ENCODE data around the gene LY6G6D. TPM values are rescaled to one million over a fixed set of nuclear protein-coding genes. Genes with fewer than 3 reads are reported as not detected.

The LY6G6D gene
- total RNA-seq, 4 donors from 2014 or later, result not detected

DNA sequence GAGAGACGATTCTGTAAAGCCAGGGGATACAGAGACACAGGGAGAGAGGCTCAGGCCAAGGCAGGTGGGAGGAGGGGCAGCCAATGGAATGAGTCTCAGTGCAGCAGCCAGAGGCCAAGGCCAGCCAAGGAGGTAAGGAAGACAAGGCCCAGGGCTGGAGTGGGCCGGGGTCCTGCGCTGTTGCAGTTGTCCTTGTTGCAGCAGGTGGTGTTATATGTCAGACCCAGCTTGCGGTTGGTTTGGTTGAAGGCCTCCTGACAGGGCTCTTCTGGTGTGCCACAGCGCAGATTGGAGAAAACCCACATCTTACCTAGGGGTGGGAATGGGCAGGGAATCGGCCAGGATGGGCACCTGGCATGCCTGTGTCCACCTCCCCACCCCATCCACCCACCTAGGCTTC lies 3.9 kb downstream of the LY6G6D start:
- Histone ChIP-seq H3K27me3 (no peaks in the 10 kb centered on the region), H3K27ac (no peak overlapping the region), H3K9me3 (no peaks in the 10 kb centered on the region), H3K4me1 (no peaks in the 10 kb centered on the region), H3K4me3 (no peak overlapping the region), H3K36me3 (no peaks in the 10 kb centered on the region)
- no peak for TF ChIP-seq POLR2A (IDR thresholded peaks at IDR 0.05)
- TF ChIP-seq, protein P1, sequence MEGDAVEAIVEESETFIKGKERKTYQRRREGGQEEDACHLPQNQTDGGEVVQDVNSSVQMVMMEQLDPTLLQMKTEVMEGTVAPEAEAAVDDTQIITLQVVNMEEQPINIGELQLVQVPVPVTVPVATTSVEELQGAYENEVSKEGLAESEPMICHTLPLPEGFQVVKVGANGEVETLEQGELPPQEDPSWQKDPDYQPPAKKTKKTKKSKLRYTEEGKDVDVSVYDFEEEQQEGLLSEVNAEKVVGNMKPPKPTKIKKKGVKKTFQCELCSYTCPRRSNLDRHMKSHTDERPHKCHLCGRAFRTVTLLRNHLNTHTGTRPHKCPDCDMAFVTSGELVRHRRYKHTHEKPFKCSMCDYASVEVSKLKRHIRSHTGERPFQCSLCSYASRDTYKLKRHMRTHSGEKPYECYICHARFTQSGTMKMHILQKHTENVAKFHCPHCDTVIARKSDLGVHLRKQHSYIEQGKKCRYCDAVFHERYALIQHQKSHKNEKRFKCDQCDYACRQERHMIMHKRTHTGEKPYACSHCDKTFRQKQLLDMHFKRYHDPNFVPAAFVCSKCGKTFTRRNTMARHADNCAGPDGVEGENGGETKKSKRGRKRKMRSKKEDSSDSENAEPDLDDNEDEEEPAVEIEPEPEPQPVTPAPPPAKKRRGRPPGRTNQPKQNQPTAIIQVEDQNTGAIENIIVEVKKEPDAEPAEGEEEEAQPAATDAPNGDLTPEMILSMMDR (IDR thresholded peaks at IDR 0.05 in 4 of 5, conservative IDR thresholded peaks at IDR 0.05 in 1 of 5), result no peak
- in situ Hi-C loops (cut with MboI; ENCODE audit: low sequenced_read_pairs in 4 of 4), result no loop called here
- intact Hi-C loops (cut with DNase I; ENCODE audit: low total_unique reads), result no loop called here
- ATAC-seq (no peak), DNase-seq (no peak)

DNA sequence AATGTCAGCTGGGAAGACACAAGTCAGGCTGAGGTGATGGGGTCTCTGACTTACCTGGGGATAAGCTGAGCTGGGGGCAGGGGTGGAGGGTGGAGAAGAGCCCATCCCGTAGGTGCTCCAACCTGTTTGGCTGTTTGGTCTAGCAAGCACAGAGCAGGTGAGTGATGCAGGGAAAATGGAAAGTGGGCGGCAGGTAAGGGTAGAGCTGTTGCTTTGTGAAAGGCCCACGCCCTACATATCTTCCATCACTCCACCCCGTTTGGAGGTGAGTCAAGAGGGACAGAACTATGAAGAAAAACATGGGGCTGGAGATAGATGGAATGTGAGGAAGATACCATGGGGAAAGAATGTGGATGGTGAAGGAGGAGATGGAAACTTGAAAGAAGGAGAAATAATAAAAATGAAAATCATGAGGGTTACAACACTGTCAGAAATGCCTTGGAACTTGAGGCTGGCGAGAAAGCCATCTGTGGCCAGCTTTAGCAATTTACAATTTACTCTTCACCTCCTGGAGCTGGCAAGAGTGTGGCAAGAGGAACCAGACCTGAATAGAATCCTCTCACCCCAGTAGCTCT lies 5.1 kb downstream of the LY6G6D start:
- no peak overlapping the region for H3K4me3 ChIP-seq
- H3K27me3 ChIP-seq, result no peaks in the 10 kb centered on the region
- H3K9me3 ChIP-seq, result no peaks in the 10 kb centered on the region
- H3K27ac ChIP-seq, result no peak overlapping the region
- ATAC-seq (no peak), DNase-seq (no peak)
- intact Hi-C loops (cut with DNase I; ENCODE audit: low total_unique reads) (no loop called here), in situ Hi-C loops (cut with MboI; ENCODE audit: low sequenced_read_pairs in 4 of 4) (no loop called here)
- TF ChIP-seq, protein P1 (IDR thresholded peaks at IDR 0.05 in 4 of 5, conservative IDR thresholded peaks at IDR 0.05 in 1 of 5), result no peak
- TF ChIP-seq POLR2A (IDR thresholded peaks at IDR 0.05), result no peak
- no peaks in the 10 kb centered on the region for H3K36me3 ChIP-seq
- no peaks in the 10 kb centered on the region for H3K4me1 ChIP-seq

DNA sequence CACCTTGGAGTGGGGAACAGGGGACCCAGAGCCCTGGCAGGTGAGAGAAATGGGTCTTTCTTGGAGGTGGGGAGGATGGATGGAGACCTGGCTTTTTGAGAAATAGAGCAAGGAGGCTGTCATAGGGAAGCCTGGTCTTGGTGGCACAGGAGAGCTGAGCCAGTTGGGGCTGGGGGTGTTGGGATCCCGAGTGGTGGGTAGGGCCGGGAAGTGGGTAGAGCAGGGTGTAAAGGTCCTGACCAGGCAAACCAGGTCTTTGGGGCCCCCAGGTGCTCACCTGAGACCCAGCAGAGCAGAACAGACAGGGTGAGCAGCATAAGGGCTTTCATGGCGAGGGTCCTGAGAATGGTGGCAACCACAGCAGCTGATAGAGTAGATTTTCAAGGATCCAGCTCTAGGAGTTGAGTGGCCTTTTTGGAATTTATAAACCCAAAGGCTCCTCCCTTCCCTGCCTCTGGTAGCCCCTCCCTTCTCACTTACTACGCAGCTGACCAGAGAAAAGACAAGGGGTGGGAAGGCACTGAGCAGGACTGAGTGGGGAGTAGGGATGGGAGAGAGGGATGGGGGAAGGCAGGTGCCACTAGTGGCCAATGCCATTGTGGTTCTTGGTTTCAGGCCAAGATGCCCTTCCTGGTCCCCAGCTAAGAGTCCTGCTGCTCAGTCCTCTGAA lies 6.3 kb downstream of the LY6G6D start, which contains the start of gene LY6G6C:
LY6G6C (minus strand) TSS at position 396 of the 670 bp plus-strand sequence; CDS start at position 329, 67 bp downstream.
- in situ Hi-C loops (cut with MboI; ENCODE audit: low sequenced_read_pairs in 4 of 4), result no loop called here
- intact Hi-C loops (cut with DNase I; ENCODE audit: low total_unique reads), result no loop called here

DNA sequence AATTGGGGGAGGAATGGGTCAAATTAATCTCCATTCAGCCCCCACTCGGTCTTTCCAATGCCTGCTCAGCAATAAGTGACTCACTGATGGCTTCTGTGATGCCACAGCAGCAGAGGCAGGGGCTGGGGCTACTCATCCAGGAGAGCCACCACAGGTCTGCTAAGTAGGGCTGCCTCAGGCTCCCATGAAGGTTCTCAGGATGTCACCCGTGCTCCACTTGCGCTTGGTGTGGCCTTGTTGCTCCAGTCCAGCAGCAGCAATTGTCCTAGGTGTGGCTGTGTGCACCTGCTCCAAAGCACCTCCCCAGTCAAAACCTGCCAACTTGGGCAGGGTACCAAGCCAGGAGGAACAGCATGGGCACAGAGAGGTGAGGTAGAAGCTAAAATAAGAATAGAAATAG lies 7.0 kb downstream of the LY6G6D start:
- TF ChIP-seq POLR2A (IDR thresholded peaks at IDR 0.05), result no peak
- TF ChIP-seq, protein P1 (IDR thresholded peaks at IDR 0.05 in 4 of 5, conservative IDR thresholded peaks at IDR 0.05 in 1 of 5), result no peak
- ATAC-seq, result no peak
- in situ Hi-C loops (cut with MboI; ENCODE audit: low sequenced_read_pairs in 4 of 4), result no loop called here

More for the DNA sequence above, 6.3 kb downstream of the LY6G6D start, which contains the start of gene LY6G6C:
- Histone ChIP-seq H3K36me3 (no peaks in the 10 kb centered on the region), H3K4me3 (no peak within 1 kb of the TSS), H3K27me3 (no peaks in the 10 kb centered on the region), H3K27ac (no peak within 1 kb of the TSS), H3K4me1 (no peaks in the 10 kb centered on the region), H3K9me3 (no peaks in the 10 kb centered on the region)
- ATAC-seq (no peak), DNase-seq (no peak)
- TF ChIP-seq, protein P1 (IDR thresholded peaks at IDR 0.05 in 4 of 5, conservative IDR thresholded peaks at IDR 0.05 in 1 of 5), result no peak
- TF ChIP-seq POLR2A (IDR thresholded peaks at IDR 0.05), result no peak

More for the DNA sequence above, 7.0 kb downstream of the LY6G6D start:
- Histone ChIP-seq H3K4me3 (no peak overlapping the region), H3K9me3 (no peaks in the 10 kb centered on the region), H3K4me1 (no peaks in the 10 kb centered on the region), H3K27ac (no peak overlapping the region), H3K36me3 (no peaks in the 10 kb centered on the region), H3K27me3 (no peaks in the 10 kb centered on the region)
- no peak for DNase-seq
- intact Hi-C loops (cut with DNase I; ENCODE audit: low total_unique reads), result no loop called here

Measured in gastrocnemius medialis (tissue), 4 donors.